Liver (tissue), 3 donors: ENCODE data around the gene CD46.

Experiments used
- ATF3 ChIP-seq: IDR thresholded peaks from 2 replicates; pipeline ENCODE4 v1.6.1; 2016; ENCODE audit warnings: antibody characterized with exemption
- EGR1 ChIP-seq, 2 donors: IDR thresholded peaks; 2 replicates each; pipeline ENCODE4 v1.6.1; 2016 to 2018; ENCODE audit warnings: antibody characterized with exemption in 2 of 2, low read depth in 2 of 2
- GABPA ChIP-seq, 2 donors: IDR thresholded peaks in 1 of 2; conservative IDR thresholded peaks in 1 of 2; 2 replicates each; pipeline ENCODE4 v1.6.1; 2016; ENCODE audit warnings: antibody characterized with exemption in 2 of 2, mild to moderate bottlenecking in 1 of 2, moderate library complexity in 1 of 2
- JUND ChIP-seq, 2 donors: IDR thresholded peaks; 2 replicates each; pipeline ENCODE4 v1.6.1; 2016; ENCODE audit warnings: antibody characterized with exemption in 2 of 2
- MAX ChIP-seq: IDR thresholded peaks from 2 replicates; pipeline ENCODE4 v1.6.1; 2016; ENCODE audit warnings: antibody characterized with exemption
- NR2F2 ChIP-seq: IDR thresholded peaks from 2 replicates; pipeline ENCODE4 v1.6.1; 2016; ENCODE audit warnings: antibody characterized with exemption
- RAD21 ChIP-seq, 2 donors: IDR thresholded peaks; 2 replicates each; pipeline ENCODE4 v1.6.1; 2016; ENCODE audit warnings: antibody characterized with exemption in 2 of 2, mild to moderate bottlenecking in 2 of 2
- REST ChIP-seq: IDR thresholded peaks from 2 replicates; pipeline ENCODE4 v1.6.1; 2016; ENCODE audit warnings: antibody characterized with exemption, mild to moderate bottlenecking
- SP1 ChIP-seq: IDR thresholded peaks from 2 replicates; pipeline ENCODE4 v1.6.1; 2018; ENCODE audit warnings: antibody characterized with exemption, mild to moderate bottlenecking
- TAF1 ChIP-seq: conservative IDR thresholded peaks from 2 replicates; pipeline ENCODE4 v1.6.1; 2016; ENCODE audit warnings: antibody characterized with exemption, mild to moderate bottlenecking
- YY1 ChIP-seq: IDR thresholded peaks from 2 replicates; pipeline ENCODE4 v1.6.1; 2016; ENCODE audit warnings: antibody characterized with exemption, mild to moderate bottlenecking
- TF ChIP-seq, protein P1 (sequence below): fragments of 150-350 bp; IDR thresholded peaks from 2 replicates; pipeline ENCODE4 v1.5.1; 2017; ENCODE audit warnings: improper control_type of control experiment, low read depth, low read length; ENCODE audit not compliant: missing input control
- donor health status: healthy.
- donor health status: healthy.

- TF ChIP-seq ATF3 (no peak), TAF1 (no peak), SP1 (no peak), REST (no peak), GABPA (IDR thresholded peaks at IDR 0.05 in 1 of 2, conservative IDR thresholded peaks at IDR 0.05 in 1 of 2) (no peak), MAX (no peak), RAD21 (IDR thresholded peaks at IDR 0.05) (no peak), YY1 (no peak), JUND (IDR thresholded peaks at IDR 0.05) (no peak), NR2F2 (no peak), EGR1 (IDR thresholded peaks at IDR 0.05; ENCODE audit: low read depth in 2 of 2) (no peak)
- TF ChIP-seq, protein P1, sequence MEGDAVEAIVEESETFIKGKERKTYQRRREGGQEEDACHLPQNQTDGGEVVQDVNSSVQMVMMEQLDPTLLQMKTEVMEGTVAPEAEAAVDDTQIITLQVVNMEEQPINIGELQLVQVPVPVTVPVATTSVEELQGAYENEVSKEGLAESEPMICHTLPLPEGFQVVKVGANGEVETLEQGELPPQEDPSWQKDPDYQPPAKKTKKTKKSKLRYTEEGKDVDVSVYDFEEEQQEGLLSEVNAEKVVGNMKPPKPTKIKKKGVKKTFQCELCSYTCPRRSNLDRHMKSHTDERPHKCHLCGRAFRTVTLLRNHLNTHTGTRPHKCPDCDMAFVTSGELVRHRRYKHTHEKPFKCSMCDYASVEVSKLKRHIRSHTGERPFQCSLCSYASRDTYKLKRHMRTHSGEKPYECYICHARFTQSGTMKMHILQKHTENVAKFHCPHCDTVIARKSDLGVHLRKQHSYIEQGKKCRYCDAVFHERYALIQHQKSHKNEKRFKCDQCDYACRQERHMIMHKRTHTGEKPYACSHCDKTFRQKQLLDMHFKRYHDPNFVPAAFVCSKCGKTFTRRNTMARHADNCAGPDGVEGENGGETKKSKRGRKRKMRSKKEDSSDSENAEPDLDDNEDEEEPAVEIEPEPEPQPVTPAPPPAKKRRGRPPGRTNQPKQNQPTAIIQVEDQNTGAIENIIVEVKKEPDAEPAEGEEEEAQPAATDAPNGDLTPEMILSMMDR: no peak
Measured at GRCh38 chr1:207830788-207831187, 78.9 kb downstream of the CD46 start.
